A549 (cell line): ENCODE data around the gene MRPL40. TPM values are rescaled to one million over a fixed set of nuclear protein-coding genes. Genes with fewer than 3 reads are reported as not detected.

Source experiments
- ATAC-seq, 2 experiments: fragments of 200-7000 bp in 1 of 2; fragments of >200 bp in 1 of 2; cut with Nextera tagmentation in 1 of 2; cut with Tn5 transposase in 1 of 2; 3 replicates each; pipeline versions ENCODE4 v1.8.0 to v1.9.1; 2018 to 2020; ENCODE audit warnings: mild to moderate bottlenecking in 1 of 2, moderate library complexity in 1 of 2
- CTCF ChIA-PET: fragments of 300-600 bp; sonication (Branson Sonifier 250); formaldehyde crosslinking; extraction: SDS; loops from one replicate; lab custom pipeline; 2021; ENCODE audit warnings: antibody characterized with exemption, inconsistent platforms; lab: Yijun Ruan, JAX
- POLR2A ChIA-PET: fragments of 350-600 bp; formaldehyde crosslinking; extraction: SDS; loops from one replicate; lab custom pipeline; 2021; ENCODE audit warnings: antibody characterized with exemption, inconsistent platforms; lab: Yijun Ruan, JAX
- DNase-seq, 2 experiments: peaks; one replicate each; pipeline versions ENCODE4 v3.0.0 to v3.0.0-alpha.2; 2011 to 2016; ENCODE audit warnings: low read depth in 1 of 2, low spot score in 1 of 2
- FAIRE-seq: peaks from 2 replicates; lab custom pipeline; 2011; peaks lifted over from hg19 to GRCh38; lab: Jason Lieb, UNC
- H3K27ac ChIP-seq, 2 experiments: fragments of >200 bp; sonication (Bioruptor Twin); formaldehyde crosslinking; 3 replicates each; pipeline ENCODE4 v1.5.1; 2016 to 2017
- H3K4me1 ChIP-seq: fragments of >200 bp; sonication (Bioruptor Twin); formaldehyde crosslinking; 3 replicates; pipeline ENCODE4 v1.6.1; 2016
- H3K4me2 ChIP-seq: fragments of >200 bp; sonication (Bioruptor Twin); formaldehyde crosslinking; 3 replicates; pipeline ENCODE4 v1.6.1; 2016
- H3K4me3 ChIP-seq: fragments of >200 bp; sonication (Bioruptor Twin); formaldehyde crosslinking; 3 replicates; pipeline ENCODE4 v1.5.1; 2016
- H3K9me3 ChIP-seq: fragments of >200 bp; sonication (Bioruptor Twin); formaldehyde crosslinking; 3 replicates; pipeline ENCODE4 v1.6.1; 2016
- BCL3 ChIP-seq: fragments of >200 bp; sonication (Bioruptor Twin); formaldehyde crosslinking; IDR thresholded peaks from 3 replicates; pipeline ENCODE4 v1.6.1; 2016
- CHD4 ChIP-seq: fragments of 200-600 bp; sonication (generic); IDR thresholded peaks from 2 replicates; pipeline ENCODE4 v1.6.1; 2016; ENCODE audit warnings: antibody characterized with exemption, mild to moderate bottlenecking, borderline replicate concordance
- CTCF ChIP-seq: fragments of >200 bp; sonication (Bioruptor Twin); formaldehyde crosslinking; IDR thresholded peaks from 3 replicates; pipeline ENCODE4 v1.5.1; 2016
- E2F6 ChIP-seq: IDR thresholded peaks from 2 replicates; pipeline ENCODE4 v1.6.1; 2012; ENCODE audit warnings: low read depth, borderline replicate concordance
- EHMT2 ChIP-seq: fragments of 200-600 bp; sonication (generic); IDR thresholded peaks from 2 replicates; pipeline ENCODE4 v1.6.1; 2016; ENCODE audit warnings: antibody characterized with exemption, low read depth, mild to moderate bottlenecking, moderate library complexity
- EP300 ChIP-seq, 2 experiments: fragments of >200 bp; sonication (Bioruptor Twin); formaldehyde crosslinking; IDR thresholded peaks; 2 replicates in 1 of 2; 3 replicates in 1 of 2; pipeline ENCODE4 v1.6.1; 2016 to 2017
- FOSB ChIP-seq: fragments of 250-450 bp; sonication (Bioruptor Pico); IDR thresholded peaks from 2 replicates; pipeline ENCODE4 v1.5.0; 2020; ENCODE audit warnings: mild to moderate bottlenecking, moderate library complexity
- GATA3 ChIP-seq: IDR thresholded peaks from 2 replicates; pipeline ENCODE4 v1.6.1; 2012; ENCODE audit warnings: borderline replicate concordance
- KDM1A ChIP-seq: fragments of 200-600 bp; sonication (generic); IDR thresholded peaks from 2 replicates; pipeline ENCODE4 v1.6.1; 2016; ENCODE audit warnings: low read depth, mild to moderate bottlenecking
- MAX ChIP-seq: IDR thresholded peaks from 2 replicates; pipeline ENCODE4 v1.6.1; 2012
- NPAS2 ChIP-seq: fragments of 250-450 bp; sonication (Bioruptor Pico); IDR thresholded peaks from 2 replicates; pipeline ENCODE4 v1.8.0; 2022; ENCODE audit warnings: mild to moderate bottlenecking, moderate library complexity, borderline replicate concordance
- NR3C1 ChIP-seq: fragments of >200 bp; sonication (Bioruptor Twin); formaldehyde crosslinking; IDR thresholded peaks from 3 replicates; pipeline ENCODE4 v1.6.1; 2017
- POLR2A ChIP-seq: IDR thresholded peaks from 2 replicates; pipeline ENCODE4 v1.6.1; 2012; ENCODE audit warnings: mild to moderate bottlenecking, low read length
- POLR2AphosphoS2 ChIP-seq: conservative IDR thresholded peaks from 2 replicates; pipeline ENCODE4 v1.6.1; 2012; ENCODE audit warnings: low read length, improper control_type of control experiment, inconsistent platforms
- RARB ChIP-seq: fragments of 250-450 bp; sonication (Bioruptor Pico); IDR thresholded peaks from 2 replicates; pipeline ENCODE4 v1.8.0; 2021; ENCODE audit warnings: mild to moderate bottlenecking, moderate library complexity
- RCOR1 ChIP-seq: fragments of 150-350 bp; IDR thresholded peaks from 2 replicates; pipeline ENCODE4 v1.6.1; 2014; ENCODE audit warnings: antibody characterized with exemption, low read length, low read depth
- RFX5 ChIP-seq: fragments of 450-650 bp; IDR thresholded peaks from 2 replicates; pipeline ENCODE4 v1.7.1; 2014; ENCODE audit warnings: antibody characterized with exemption, mild to moderate bottlenecking, moderate library complexity
- SMC3 ChIP-seq: fragments of >200 bp; sonication (Bioruptor Twin); formaldehyde crosslinking; IDR thresholded peaks from 3 replicates; pipeline ENCODE4 v1.6.1; 2018; ENCODE audit warnings: inconsistent platforms
- TFCP2L1 ChIP-seq: fragments of 250-450 bp; sonication (Bioruptor Pico); IDR thresholded peaks from 2 replicates; pipeline ENCODE4 v1.5.0; 2021; ENCODE audit warnings: mild to moderate bottlenecking
- ZFP36 ChIP-seq: fragments of 450-650 bp; IDR thresholded peaks from 2 replicates; pipeline ENCODE4 v1.6.1; 2014; ENCODE audit warnings: borderline replicate concordance; ENCODE audit not compliant: partially characterized antibody
- ZNF302 ChIP-seq: fragments of 250-450 bp; sonication (Bioruptor Pico); IDR thresholded peaks from 2 replicates; pipeline ENCODE4 v1.9.0; 2021; ENCODE audit warnings: inconsistent platforms, mild to moderate bottlenecking, moderate library complexity
- WGBS: methylation state at CpG from one replicate; pipeline ENCODE4 v1.1.6; 2017; ENCODE audit errors: missing lambda C conversion rate; 5-methylcytosine and 5-hydroxymethylcytosine counted together
- polyA plus RNA-seq, 4 experiments: library from polyadenylated mRNA; depleted of rRNA in 3 of 4; stranded (reverse); fragments of >200 nt; fragmentation: RNase III in 1 of 4; extraction: RNeasy Plus Mini Kit Qiagen cat#74134 plus additional on column Dnase treatment in 1 of 4; gene quantifications; 2 replicates in 3 of 4; 3 replicates in 1 of 4; pipeline ENCODE4 v1.2.3, GENCODE V29; 2011 to 2017
- TF ChIP-seq, protein P1 (sequence below): fragments of 250-450 bp; sonication (Bioruptor Pico); IDR thresholded peaks from 2 replicates; pipeline ENCODE4 v1.5.0; 2020; ENCODE audit warnings: low read depth, mild to moderate bottlenecking, moderate library complexity

MRPL40 gene
- polyA plus RNA-seq, 2 of the 4 experiments (the other 2 are of a cell fraction): 32.1 to 45.7 TPM

DNA sequence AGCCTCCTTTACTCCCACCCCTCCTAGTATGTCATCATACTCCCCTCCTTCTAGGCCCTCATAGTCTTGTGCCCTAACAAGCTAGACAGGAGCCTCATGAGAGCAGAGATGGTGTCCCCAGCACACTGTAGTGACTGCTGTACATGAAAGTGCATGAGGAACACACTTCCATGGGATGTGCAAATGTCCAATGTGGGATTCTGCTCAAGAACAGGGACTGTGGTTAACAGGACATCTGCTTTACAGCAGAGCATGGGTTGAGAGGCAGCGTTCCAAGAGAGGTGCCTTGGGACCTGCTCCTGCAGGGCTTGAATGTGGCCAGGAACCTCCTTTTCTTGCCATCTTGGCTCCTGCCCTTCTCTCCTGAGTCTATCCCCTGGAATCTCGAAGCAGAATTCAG, 46.1 kb upstream of the MRPL40 start:
- no peak for ATAC-seq
- no peak overlapping the region for H3K27ac ChIP-seq
- CTCF ChIA-PET: no interaction called here

GRCh38 chr22:19387038-19387437, 45.3 kb upstream of the MRPL40 start:
- FAIRE-seq (no peak), ATAC-seq (no peak), DNase-seq (no peak)
- 79% methylated on average over 2 of the region's 2 CpGs for WGBS
- Histone ChIP-seq H3K9me3 (no peaks in the 10 kb centered on the region), H3K4me2 (no peak overlapping the region), H3K4me1 (no peaks in the 10 kb centered on the region), H3K4me3 (no peak overlapping the region), H3K27ac (no peak overlapping the region)
- POLR2A ChIA-PET: no interaction called here
- no peak for TF ChIP-seq ZNF302 (CRISPR knock-in tag)
- no peak for TF ChIP-seq TFCP2L1 (CRISPR knock-in tag)
- no peak for TF ChIP-seq EP300 (IDR thresholded peaks at IDR 0.05)
- no peak for TF ChIP-seq RFX5
- TF ChIP-seq EHMT2: no peak
- TF ChIP-seq, protein P1, sequence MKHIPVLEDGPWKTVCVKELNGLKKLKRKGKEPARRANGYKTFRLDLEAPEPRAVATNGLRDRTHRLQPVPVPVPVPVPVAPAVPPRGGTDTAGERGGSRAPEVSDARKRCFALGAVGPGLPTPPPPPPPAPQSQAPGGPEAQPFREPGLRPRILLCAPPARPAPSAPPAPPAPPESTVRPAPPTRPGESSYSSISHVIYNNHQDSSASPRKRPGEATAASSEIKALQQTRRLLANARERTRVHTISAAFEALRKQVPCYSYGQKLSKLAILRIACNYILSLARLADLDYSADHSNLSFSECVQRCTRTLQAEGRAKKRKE (CRISPR knock-in tag): no peak
- TF ChIP-seq POLR2AphosphoS2: no peak
- no peak for TF ChIP-seq BCL3
- TF ChIP-seq E2F6: no peak
- no peak for TF ChIP-seq SMC3
- CTCF ChIA-PET: no interaction called here

More for the DNA sequence above, 46.1 kb upstream of the MRPL40 start:
- Histone ChIP-seq H3K9me3 (no peaks in the 10 kb centered on the region), H3K4me3 (no peak overlapping the region), H3K4me2 (no peak overlapping the region), H3K4me1 (no peaks in the 10 kb centered on the region)
- POLR2A ChIA-PET: no interaction called here
- TF ChIP-seq ZFP36 (no peak), MAX (no peak), BCL3 (no peak), RCOR1 (no peak), KDM1A (no peak), EHMT2 (no peak), NR3C1 (no peak), GATA3 (no peak), RARB (CRISPR knock-in tag) (no peak), FOSB (no peak), NPAS2 (CRISPR knock-in tag) (no peak)
- WGBS: 90% methylated on average over 2 of the region's 2 CpGs
- DNase-seq (no peak), FAIRE-seq (no peak)

- no peak overlapping the region for H3K4me3 ChIP-seq
- DNase-seq (no peak), FAIRE-seq (no peak), ATAC-seq (no peak)
- 91% methylated on average over 5 of the region's 7 CpGs for WGBS
- no peak overlapping the region for H3K4me2 ChIP-seq
- no peaks in the 10 kb centered on the region for H3K4me1 ChIP-seq
- H3K9me3 ChIP-seq: no peaks in the 10 kb centered on the region
- CTCF ChIA-PET: no interaction called here
- TF ChIP-seq CTCF (no peak), POLR2A (no peak), NPAS2 (CRISPR knock-in tag) (no peak), CHD4 (no peak)
- POLR2A ChIA-PET: no interaction called here
- H3K27ac ChIP-seq: no peak overlapping the region
Observed at GRCh38 chr22:19387575-19387974, 44.8 kb upstream of the MRPL40 start.
